H7 (cell line): ENCODE measurements around the gene UBXN7. TPM values are rescaled to one million over a fixed set of nuclear protein-coding genes. Genes with fewer than 3 reads are reported as not detected.
A peak's percentile ranks its signal among the peaks of the same experiment; 100 is the strongest.
"Not testable (repeated sequence)": the region's sequence is repeated elsewhere in the genome, so short reads cannot be mapped to it uniquely, and the experiment has no call there.

ENCODE experiments used
- DNase-seq: peaks from one replicate; pipeline ENCODE4 v3.0.0; 2012
- H3K27me3 ChIP-seq: 2 replicates; pipeline ENCODE4 v1.6.0; 2011; ENCODE audit warnings: mild to moderate bottlenecking, low read length; ENCODE audit not compliant: control insufficient read depth, insufficient read depth
- H3K36me3 ChIP-seq: replicated peaks from 2 replicates; pipeline ENCODE4 v1.5.1; 2011; ENCODE audit warnings: low read length; ENCODE audit not compliant: control insufficient read depth, insufficient read depth
- H3K4me3 ChIP-seq: 2 replicates; pipeline ENCODE4 v1.5.1; 2011; ENCODE audit warnings: low read depth, mild to moderate bottlenecking, control low read depth, low read length, moderate library complexity; ENCODE audit not compliant: insufficient read depth
- total RNA-seq: library from RNA; depleted of rRNA; stranded (reverse); fragments of >200 nt; shearing (Covaris generic); gene quantifications from 2 replicates; pipeline ENCODE4 v1.2.3, GENCODE V29; 2014

The UBXN7 gene
- total RNA-seq, 1 experiment from 2014 or later: 14.4 TPM

DNA sequence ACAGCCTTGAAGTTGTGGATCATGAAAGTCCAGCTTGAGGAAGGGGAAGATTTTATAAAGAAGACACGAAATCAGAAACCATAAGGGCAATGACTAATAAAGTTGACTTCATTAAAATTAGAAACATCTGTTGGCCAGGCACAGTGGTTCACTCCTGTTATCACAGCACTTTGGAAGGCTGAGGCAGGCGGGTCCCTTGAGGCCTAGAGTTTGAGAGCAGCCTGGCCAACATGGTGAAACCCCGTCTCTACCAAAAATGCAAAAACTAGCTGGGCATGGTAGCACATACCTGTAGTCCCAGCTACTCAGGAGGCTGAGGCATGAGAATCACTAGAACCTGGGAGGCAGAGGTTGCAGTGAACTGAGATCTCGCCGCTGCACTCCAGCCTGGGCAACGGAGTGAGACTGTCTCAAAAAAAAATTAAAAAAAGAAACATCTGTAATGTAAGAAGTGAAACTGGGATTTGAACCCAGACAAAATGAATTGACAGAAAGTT lies 7.9 kb upstream of the UBXN7 start:
- no peaks in the 10 kb centered on the region for H3K27me3 ChIP-seq
- H3K36me3 ChIP-seq: no peaks in the 10 kb centered on the region
- no peak for DNase-seq
- no peak overlapping the region for H3K4me3 ChIP-seq

DNA sequence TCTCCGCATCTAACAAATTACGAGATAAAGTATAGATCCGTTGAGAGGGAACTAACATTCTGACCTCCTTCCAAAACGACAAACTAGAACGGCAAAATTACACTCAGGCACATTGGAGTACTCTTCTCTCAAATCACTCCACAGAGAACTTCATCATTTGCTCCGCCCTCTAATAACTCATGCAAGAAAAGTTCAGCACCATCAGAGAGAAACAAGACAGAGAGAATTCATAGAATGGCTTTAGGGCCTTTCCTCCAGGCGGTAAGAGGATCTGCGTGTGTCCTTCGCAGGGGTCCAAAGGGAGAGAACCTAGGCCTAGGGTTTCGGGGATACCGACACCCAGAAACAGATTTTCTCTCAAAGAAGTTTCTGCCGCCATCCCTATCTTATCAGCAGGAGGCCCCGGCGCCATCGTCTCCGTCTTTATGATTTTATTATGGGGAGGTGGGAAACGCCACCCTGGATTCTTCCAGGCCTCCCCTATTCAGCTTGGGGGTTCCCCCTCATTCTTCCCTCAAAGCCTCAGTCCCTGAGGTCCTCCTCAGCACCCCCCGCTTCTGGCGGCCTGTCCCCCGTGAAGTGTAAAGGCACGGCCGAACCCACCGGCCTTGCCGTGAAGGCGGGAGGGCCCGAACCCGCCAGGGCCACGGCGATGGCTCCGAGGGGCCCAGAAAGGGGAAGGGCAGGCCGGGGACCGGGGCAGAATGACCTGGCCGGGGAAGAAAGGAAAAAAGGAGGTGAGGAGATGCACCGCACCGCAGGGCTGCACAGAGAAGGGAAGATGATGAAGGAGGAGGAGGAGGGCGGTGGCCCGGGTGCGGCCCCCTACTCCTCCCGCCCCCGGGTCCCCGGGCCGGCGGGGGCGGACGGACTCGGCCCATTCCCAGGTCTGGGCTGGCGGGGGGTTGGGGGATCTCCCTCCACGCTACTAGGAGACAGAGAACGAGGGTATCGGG lies 768 bp downstream of the UBXN7 start:
- peak overlapping the region; percentile 94 for H3K4me3 ChIP-seq
- no peaks in the 10 kb centered on the region; the same call in 1 of the 2 replicates for H3K36me3 ChIP-seq
- H3K27me3 ChIP-seq: no peaks in the 10 kb centered on the region
- DNase-seq: peak; percentile 87

DNA sequence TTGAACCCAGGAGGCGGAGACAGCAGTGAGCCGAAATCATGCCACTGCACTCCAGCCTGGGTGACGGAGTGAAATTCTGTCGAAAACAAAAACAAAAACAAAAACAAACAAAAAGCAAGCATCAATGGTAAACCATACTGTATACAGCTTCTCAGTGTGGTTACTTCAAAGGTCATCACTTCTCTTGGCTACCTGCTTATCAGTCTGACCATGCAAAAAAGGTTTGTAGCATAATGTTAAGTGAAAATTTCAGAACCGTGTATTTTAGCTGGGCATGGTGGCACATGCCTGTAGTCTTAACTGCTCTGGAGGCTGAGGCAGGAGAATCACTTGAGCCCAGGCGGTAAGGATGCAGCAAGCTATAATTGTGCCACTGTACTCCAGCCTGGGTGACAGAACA lies 4.2 kb downstream of the UBXN7 start:
- no peak for DNase-seq
- Histone ChIP-seq H3K27me3 (no peaks in the 10 kb centered on the region), H3K4me3 (no peak overlapping the region), H3K36me3 (no peaks in the 10 kb centered on the region; the same call in 1 of the 2 replicates)

DNA sequence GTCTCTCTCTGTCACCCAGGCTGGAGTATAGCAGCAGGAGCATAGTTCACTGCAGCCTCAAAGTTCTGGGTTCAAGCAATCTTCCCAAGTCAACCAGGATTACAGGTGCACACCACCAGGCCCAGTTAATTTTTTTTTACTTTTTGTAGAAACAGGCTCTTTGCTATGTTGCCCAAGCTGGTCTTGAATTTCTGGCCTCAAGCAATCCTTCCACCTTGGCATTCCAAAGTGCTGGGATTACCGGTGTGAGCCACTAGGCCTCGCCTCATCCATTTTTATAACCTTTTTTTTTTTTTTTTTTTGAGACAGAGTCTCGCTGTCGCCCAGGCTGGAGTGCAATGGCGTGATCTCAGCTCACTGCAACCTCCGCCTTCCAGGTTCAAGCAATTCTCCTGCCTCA lies 7.8 kb downstream of the UBXN7 start:
- not testable (repeated sequence) for DNase-seq, H3K27me3 ChIP-seq, H3K4me3 ChIP-seq, H3K36me3 ChIP-seq

DNA sequence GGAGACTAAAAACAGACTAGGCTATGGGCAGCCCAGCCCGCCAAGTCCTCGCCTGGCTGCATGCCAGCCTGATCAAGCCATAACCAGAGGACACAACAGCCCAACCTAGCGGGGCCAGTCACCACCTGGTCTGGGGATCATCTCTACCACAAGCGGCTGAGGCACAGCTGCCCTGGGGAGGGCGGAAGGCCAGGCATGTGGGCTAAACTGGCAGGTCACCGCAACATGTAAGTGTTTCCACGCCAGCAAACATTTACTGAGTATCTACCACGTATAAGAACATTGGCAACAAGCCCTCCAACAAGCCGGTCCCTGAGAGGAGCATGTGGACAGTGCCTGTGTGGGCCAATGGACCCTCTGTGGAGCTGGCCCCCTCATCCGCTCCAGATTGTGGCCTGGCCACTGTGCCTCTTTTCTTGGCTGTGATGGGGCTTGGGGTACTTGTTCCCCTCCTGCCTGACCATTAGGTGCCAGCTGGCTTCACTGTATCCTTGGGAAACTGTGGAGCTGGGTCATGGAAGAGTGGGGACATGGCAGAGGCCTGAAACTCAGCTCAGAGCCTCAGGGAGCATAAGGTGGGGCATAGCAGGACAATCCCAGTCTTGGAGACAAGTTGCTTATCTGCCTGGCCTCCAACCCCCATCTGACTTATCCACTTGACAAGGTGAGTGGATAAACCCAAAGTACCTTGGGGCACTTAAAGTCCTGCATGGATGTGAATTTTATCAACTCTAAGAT lies 9.0 kb downstream of the UBXN7 start:
- DNase-seq: no peak
- no peak overlapping the region for H3K4me3 ChIP-seq
- no peaks in the 10 kb centered on the region for H3K27me3 ChIP-seq
- H3K36me3 ChIP-seq: no peaks in the 10 kb centered on the region; the same call in 1 of the 2 replicates

DNA sequence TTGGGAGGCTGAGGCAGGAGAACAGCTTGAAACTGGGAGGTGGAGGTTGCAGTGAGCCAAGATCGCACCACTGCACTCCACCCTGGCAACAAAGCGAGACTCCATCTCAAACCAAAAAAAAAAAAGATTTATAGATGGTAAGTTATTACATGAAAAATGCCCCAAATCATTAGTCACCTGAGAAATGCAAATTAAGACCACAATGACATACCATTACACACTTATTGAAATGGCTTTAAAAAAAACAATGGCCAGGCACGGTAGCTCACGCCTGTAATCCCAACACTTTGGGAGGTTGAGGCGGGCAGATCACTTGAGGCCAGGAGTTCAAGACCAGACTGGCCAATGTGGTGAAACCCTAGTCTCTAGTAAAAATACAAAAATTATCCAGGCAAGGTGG lies 10.6 kb downstream of the UBXN7 start:
- not testable (repeated sequence) for DNase-seq, H3K4me3 ChIP-seq, H3K36me3 ChIP-seq

DNA sequence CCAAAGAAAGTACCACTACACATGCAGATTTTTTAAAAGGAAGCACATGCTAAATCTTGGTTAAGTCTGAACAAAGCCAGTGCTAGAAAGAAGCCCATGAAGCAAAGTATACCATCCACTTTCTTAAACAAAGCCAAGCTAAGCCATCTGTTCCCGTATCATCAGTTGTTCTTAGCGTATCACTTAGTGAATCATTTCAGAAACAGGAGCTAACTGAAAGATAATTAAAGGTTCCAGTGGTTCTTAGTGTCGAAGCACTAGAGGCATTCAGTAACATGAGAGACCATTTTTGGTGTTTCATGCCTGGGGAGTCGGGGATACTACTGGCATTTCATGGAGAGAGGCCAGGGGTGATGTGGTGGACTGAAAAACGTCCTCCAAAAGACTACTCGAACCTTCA lies 12.8 kb downstream of the UBXN7 start:
- Histone ChIP-seq H3K27me3 (no peaks in the 10 kb centered on the region), H3K4me3 (no peak overlapping the region), H3K36me3 (no peaks in the 10 kb centered on the region)
- no peak for DNase-seq

More for the DNA sequence above, 10.6 kb downstream of the UBXN7 start:
- H3K27me3 ChIP-seq: not testable (repeated sequence)

DNA sequence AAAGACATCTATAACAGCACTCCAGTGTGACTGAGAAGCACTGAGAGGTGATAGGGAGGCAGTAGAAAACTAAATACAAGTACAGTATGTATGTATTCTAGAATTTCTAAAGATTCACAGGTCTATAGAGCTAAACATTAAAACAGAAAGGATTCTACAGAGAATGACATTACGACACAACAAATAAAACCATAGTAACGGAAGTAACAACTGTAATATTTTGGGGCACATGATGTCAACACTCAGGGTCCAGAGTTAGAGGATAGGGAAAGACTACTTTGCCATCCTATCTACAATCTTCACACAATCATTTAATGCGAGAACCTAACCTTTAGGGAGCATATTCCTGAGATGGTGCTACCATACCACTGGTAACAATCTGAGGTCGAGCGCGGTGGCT lies 13.6 kb downstream of the UBXN7 start:
- Histone ChIP-seq H3K36me3 (no peaks in the 10 kb centered on the region), H3K4me3 (no peak overlapping the region), H3K27me3 (no peaks in the 10 kb centered on the region)
- no peak for DNase-seq

DNA sequence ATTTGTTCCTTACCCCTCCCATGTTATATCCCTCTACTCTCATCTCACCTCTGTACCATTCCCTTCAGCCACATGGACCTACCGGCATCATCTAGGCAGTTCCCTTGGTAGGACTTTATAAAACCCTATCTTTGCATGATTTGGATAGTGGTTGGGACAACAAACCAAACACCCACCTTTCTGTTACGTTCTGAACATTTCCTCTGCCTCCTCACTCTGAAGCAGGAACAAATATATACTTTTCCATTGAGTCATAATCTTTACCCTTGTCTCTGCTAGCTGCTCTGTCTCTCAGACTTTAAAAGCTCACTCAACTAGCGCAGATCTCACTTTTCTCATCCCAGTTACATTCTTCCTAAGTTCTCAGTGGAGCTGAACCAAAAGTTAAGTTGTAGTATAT lies 17.8 kb downstream of the UBXN7 start:
- no peaks in the 10 kb centered on the region for H3K27me3 ChIP-seq
- H3K4me3 ChIP-seq: no peak overlapping the region
- no peak for DNase-seq
- no peaks in the 10 kb centered on the region for H3K36me3 ChIP-seq

DNA sequence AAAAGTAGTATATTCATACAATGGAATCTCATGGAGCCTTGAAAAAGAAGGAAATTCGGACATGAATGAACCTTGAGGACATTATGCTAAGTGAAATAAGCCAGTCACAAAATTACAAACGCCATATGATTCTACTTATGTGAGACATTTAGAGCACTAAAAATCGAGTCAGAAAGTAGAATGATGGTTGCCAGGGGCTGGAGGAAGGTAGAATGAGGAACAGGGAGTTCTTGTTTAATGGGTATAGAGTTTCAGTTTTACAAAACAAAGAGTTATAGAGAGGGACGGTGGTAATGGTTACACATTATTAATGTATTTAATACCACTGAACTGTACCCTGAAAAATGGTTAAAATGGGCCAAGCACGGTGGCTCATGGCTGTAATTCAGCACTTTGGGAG lies 19.5 kb downstream of the UBXN7 start:
- no peak for DNase-seq
- Histone ChIP-seq H3K4me3 (no peak overlapping the region), H3K36me3 (no peaks in the 10 kb centered on the region), H3K27me3 (no peaks in the 10 kb centered on the region)

DNA sequence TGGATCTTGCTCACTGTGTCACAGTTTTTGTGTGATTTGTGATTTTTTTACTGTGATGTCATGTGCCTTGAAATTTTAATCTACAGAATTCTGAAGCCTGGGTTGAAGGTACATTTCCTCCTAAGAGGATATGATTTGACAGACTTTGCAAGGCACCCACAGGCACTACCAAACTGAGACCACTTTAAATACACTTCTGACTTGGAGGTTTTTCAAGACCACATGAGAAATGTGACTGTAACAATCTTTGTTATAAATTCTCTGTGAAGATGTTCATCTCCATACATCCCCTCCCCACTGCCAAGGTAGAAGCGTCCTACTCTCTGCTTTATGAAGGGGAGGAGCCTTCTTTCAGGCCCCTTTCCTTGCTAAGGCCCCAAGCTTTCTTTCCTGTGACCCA lies 22.8 kb downstream of the UBXN7 start:
- no peak for DNase-seq
- H3K27me3 ChIP-seq: no peaks in the 10 kb centered on the region
- no peak overlapping the region for H3K4me3 ChIP-seq
- H3K36me3 ChIP-seq: peaks cover 3% of the 10 kb centered on the region; the same call in 1 of the 2 replicates

DNA sequence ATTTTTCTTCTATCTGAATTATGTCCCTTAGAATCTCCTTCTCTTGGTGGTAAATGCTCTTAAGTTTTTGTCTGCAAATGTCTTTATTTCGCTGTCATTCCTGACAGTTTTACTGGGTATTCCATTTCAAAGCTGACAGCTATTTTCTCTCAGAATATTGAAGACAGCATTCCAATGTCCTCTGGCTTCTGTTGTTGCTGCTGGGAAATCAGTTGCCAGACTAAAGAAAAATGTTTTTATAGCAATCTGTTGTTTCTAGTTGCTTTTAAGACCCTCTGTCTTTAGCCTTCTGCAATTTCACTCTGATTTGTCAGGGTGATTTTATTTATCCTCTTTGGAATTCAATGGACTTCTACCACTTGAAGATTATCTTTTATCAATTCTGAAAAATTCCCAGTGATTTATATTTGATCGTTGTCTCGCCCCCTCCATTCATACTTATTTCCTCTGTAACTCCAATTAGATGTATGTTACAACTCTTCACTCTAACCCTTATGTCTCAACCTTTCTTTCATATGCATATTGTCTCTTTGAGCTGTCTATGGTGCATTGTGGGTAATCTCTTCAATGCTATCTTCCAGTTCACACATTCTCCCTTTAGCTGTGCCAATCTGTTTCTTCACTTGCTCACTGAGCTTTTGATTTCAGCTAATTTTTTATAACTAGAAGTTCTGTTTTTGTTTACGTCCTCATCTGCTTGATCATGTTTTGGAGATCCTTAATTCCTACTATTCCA lies 23.5 kb downstream of the UBXN7 start:
- DNase-seq: no peak
- no peaks in the 10 kb centered on the region for H3K27me3 ChIP-seq
- H3K4me3 ChIP-seq: no peak overlapping the region
- peaks cover 3% of the 10 kb centered on the region; the same call in 1 of the 2 replicates for H3K36me3 ChIP-seq

DNA sequence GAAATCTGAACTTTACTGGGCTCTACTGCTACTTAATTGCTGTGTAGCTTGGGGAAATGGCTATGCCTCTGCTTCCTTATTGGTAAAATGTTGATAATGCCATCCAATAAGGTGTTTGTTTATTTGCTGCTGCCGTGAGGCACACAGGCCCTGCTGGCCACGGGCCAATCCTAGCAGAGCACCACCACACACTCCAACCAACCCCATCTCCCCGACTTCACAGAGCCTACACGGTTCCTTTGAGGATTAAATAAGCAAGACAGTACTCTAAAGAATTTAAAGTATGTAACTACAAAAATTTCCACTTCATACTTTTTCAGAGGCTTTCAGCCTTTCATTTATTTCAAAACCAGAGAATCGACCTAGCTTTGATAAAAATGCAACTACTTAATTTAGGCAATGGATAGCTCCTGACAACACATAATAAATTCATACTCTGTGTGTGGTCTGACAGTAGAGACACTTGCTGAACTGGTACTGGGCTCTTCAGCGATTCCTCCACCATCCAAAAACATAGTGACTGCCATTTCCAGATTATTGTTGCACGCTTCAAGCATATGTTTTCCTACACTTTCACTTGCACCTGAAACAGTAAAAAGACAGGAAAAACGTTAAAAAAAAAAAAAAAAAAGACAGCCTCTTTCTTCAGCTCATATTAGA lies 25.3 kb downstream of the UBXN7 start:
- DNase-seq: no peak
- Histone ChIP-seq H3K27me3 (no peaks in the 10 kb centered on the region), H3K4me3 (no peak overlapping the region), H3K36me3 (peaks cover 3% of the 10 kb centered on the region; the same call in 1 of the 2 replicates)

DNA sequence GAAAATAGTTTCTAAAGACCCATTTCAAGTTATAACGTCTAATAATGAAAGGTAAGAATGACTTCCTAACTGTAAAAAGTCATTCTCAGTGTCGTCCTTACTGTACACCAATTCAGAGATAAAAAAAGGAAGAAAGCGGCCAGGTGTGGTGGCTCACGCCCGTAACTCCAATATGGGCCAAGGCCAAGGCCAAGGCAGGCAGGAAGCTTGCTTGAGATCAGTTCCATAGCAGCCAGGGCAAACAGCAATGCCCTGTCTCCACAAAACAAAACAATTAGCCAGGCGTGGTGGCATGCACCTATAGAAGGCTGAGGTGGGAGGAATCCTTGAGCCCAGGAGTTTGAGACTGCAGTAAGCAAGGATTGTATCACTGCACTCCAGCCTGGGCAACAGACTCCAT lies 31.9 kb downstream of the UBXN7 start:
- H3K36me3 ChIP-seq: peaks cover 6% of the 10 kb centered on the region
- no peak overlapping the region for H3K4me3 ChIP-seq
- DNase-seq: no peak
- H3K27me3 ChIP-seq: no peaks in the 10 kb centered on the region
